ENCODE measurements around the gene NMS.

DNA sequence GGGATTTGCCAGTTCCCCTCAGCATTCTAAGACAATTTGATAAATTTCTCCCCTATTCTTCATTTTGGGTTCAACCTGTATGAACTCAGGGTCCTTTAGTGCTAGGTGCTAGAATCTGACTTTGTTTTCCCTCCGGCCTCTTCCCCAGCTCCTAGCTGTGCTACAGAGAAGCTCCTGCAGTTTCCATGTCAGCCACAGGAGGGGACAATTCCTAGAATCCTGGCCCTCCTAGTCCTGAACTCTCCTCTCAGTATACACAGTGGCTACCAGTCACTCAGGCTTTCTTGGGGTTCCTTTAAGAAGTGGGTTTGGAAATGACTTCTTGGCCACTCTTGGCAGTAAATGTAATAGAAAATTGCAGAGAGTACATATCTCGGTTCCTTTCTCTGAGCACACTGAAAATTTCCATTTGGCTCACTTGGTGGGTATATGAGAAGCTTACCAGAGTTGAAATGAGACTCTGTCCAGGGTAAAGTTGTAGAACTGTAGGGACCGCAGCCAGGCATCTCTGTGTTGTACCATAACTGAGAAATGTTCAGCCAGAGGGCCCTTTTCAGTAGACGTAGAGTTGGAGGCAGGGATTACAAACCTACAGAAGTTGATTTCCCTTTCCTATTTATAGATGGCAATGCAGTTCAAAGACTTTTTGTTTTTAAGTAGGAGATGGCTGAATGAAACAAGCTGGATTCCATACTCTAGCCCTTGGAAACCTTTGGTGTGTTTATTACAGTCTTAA, 47.8 kb upstream of the NMS start:
- TF ChIP-seq, protein P1, sequence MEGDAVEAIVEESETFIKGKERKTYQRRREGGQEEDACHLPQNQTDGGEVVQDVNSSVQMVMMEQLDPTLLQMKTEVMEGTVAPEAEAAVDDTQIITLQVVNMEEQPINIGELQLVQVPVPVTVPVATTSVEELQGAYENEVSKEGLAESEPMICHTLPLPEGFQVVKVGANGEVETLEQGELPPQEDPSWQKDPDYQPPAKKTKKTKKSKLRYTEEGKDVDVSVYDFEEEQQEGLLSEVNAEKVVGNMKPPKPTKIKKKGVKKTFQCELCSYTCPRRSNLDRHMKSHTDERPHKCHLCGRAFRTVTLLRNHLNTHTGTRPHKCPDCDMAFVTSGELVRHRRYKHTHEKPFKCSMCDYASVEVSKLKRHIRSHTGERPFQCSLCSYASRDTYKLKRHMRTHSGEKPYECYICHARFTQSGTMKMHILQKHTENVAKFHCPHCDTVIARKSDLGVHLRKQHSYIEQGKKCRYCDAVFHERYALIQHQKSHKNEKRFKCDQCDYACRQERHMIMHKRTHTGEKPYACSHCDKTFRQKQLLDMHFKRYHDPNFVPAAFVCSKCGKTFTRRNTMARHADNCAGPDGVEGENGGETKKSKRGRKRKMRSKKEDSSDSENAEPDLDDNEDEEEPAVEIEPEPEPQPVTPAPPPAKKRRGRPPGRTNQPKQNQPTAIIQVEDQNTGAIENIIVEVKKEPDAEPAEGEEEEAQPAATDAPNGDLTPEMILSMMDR (IDR thresholded peaks at IDR 0.05; ENCODE audit: low read length), result no peak
- TF ChIP-seq EZH2 (IDR thresholded peaks at IDR 0.05; ENCODE audit: borderline replicate concordance, low read length), result no peak
